GM21786 (cell line): ENCODE results near the gene EFNA2.

Source experiments
- ATAC-seq: cut with Tn5 transposase; IDR thresholded peaks from one replicate; pipeline ENCODE4 v1.9.1; 2021; ENCODE audit not compliant: unreplicated experiment

EFNA2 gene

DNA sequence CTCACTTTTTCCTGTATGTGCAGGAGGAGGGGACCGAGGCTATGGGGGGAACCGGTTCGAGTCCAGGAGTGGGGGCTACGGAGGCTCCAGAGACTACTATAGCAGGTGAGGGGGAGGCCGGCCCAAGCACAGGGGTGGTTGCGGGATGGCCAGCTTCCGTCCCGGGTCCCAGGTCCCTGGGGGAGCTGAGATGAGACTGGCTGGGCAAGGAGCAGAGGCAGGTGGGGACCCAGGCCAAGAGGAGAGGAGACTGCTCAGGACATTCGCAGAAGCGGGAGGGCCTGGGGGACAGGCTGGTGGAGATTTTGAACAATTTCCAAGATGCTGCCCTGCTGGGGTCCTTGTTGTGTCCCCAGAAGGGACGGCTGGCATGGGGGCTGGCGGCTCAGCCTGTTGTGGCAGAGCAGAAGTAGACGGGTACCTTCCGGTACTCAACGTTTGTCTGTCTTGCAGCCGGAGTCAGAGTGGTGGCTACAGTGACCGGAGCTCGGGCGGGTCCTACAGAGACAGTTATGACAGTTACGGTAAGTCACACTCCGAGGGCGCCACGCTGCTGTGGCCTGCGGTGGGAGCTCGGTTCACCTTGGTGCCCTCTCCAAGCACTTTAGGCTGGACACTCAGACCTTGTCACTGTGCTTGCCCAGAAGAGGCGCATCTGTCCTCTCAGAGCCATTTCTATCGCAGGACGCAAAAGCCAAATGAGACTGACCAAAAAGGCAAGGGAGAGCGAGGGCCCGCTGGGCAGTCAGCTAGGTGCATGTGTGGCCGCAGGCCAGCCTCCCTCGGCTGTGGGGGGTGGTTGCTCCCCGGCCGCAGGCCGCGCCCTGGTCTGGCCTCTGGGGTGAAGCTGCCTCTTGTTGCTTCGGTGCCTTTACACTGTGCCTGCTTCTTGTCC, 13.9 kb upstream of the EFNA2 start:
- no peak for ATAC-seq

DNA sequence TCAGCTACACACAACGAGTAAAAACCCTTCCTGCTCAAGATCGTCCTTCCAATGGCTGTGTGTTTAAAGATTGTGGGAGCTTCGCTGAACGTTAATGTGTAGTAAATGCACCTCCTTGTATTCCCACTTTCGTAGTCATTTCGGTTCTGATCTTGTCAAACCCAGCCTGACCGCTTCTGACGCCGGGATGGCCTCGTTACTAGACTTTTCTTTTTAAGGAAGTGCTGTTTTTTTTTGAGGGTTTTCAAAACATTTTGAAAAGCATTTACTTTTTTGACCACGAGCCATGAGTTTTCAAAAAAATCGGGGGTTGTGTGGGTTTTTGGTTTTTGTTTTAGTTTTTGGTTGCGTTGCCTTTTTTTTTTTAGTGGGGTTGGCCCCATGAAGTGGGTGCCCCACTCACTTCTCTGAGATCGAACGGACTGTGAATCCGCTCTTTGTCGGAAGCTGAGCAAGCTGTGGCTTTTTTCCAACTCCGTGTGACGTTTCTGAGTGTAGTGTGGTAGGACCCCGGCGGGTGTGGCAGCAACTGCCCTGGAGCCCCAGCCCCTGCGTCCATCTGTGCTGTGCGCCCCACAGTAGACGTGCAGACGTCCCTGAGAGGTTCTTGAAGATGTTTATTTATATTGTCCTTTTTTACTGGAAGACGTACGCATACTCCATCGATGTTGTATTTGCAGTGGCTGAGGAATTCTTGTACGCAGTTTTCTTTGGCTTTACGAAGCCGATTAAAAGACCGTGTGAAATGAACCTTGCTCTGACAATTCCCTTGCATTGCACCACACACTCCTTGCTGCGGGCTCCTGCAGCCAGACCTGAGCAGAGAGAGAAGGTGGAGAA, 13.0 kb upstream of the EFNA2 start:
- ATAC-seq, result no peak

DNA sequence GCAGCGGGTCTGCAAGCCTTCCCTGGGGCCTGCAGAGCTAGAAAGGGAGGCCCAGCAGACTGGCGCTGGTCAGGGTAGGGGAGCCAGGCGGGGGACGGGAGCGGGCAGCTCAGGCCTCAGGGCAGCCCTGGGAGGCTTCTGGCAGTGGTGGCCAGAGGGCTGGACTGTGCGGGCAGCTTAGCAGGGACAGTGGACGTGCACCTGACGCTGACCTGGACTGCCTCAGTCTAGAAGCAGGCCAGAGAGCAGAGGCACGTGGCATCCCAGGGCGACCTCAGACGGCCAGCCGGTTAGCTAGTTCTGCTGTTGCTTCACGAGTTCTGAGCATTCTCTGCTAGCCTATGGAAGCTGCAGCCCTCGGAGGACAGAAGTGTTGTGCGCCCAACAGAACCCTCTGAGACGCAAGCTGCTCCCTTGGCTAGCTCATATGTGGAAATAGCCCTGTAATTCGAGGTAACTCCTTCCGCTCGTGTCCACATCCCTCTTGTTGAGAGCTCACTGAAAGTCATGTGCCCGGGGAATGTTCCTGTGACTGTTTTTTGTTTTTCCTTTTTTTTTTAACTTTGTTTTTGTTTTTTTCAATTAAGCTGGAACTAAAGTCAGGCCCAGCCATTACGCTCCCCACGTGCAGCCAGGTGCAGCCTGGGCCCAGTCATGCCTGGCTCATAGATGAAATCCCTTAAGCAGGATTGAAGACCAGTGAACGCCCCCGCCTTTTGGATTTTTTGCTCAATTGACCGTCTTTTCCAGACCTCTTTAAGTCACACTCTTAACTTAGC, 12.2 kb upstream of the EFNA2 start:
- ATAC-seq, result no peak

DNA sequence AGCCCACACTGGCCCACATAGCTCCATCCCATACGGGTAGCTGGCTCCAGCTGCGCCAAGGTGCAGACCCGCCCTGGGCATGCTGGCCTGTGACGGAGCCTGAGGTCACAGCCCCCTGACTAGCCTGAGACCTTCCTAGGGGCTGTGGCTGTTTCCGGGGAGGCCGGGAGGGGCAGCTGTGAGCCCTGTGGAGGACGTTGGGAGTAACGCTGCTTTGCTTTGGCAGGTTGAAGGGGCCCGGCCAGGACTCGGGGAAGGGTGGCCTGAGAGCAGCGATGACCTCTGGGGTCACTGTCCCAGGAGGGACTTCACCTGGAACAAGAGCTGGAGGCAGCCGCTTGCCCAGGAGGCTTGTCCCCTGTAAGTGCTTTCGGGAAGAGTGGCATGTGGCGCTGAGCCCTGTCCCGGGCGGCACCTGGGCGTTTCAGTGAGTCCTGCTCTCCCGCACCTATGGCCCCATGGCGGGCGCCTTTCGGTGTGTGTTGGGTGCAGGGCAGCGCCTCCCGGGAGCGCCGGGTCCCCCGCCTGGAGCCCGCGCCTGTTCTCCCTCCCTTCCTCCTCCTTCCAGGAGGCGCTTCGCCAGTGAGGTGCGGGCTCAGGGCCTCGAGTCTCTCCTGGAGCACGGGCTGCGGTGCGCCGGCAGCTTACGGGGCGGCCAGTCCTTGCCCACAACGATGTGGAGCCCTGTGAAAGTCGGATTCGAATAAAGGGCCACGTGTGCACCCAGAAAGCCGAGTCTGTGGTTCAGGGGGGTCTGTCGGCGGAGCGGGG, 11.4 kb upstream of the EFNA2 start:
- no peak for ATAC-seq

DNA sequence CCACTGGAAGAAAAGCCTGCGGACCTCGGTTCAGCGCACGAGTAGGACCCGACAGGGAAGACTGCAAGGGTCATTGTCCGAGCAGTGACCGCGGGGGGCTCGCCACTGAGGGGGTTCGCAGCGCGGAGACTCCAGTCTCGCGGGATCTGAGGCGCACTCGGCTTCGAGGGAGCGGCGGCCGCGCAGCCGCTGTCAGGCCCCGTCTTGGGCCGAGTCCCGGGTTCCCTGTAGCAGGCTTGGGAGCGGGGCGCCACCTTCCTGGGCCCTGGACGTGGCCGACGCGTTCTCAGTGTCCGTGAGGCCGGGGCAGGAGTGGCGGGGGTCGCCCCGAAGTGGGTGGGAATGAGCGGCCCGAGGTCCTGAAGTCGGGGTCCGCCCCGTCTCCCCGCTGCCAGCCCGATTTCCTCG, 10.8 kb upstream of the EFNA2 start:
- ATAC-seq, result no peak

DNA sequence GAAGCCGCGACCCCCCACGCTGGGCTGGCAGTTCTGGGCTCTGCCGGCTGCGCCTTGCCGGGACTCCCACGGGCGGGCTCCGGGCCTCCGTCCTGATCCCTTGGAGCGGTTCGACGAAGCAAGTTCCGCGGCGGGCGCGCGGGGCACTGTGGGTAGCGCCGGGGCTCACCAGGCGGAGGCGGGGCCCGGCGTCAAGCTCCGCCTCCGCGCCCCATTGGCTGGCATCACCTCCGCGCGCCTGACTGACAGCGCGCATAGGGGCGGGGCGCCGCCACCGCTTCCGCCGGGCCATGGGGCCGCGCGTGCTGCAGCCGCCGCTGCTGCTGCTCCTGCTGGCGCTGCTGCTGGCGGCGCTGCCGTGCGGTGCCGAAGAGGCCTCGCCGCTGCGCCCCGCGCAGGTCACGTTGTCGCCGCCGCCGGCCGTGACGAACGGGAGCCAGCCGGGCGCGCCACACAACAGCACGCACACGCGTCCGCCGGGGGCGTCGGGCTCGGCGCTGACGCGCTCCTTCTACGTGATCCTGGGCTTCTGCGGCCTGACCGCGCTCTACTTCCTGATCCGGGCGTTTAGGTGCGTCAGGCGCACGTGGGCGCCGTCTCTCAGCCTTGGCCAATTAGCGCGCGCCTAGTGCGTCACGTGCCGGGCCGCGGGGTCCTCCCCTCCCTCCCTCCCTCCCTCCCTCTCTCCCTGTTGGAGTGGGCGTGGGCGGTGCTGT, 10.3 kb upstream of the EFNA2 start, which contains the start of gene FAM174C:
Gene FAM174C, plus strand, starts transcription at position 271 of the 716 bp plus-strand sequence. Its CDS starts 20 bp downstream, at position 291.
- peak; percentile 70 for ATAC-seq

DNA sequence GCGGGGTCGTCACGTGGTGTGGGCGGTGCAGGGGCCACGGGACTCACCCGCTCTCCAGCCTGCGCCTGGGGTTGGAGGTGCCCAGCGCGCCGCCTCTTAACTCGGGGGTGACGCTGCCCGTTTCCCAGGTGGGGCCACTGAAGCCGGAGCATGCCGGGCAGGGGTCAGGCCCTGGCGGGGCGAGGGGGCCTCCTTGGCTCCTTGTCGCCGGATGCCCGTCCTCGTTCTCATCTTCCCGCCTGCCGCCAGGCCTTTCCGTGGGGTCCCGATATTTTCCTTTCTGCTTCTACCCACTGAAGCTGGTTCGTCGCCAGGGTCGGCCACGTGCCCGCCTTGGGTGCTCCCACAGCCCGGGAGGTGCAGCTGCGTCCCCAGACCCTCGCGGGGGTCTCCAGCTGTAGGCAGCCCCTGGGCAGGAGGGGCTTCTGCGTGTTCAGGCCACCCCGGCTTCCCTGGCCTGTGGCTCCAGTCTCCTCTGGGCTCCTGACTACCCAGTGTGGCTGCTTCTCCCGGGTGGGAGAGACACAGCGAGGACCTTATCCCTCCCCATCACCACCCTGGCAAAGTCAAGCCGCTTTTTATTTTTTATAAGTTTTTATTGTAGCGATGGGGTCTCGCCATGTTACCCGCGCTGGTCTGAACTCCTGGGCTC, 9.6 kb upstream of the EFNA2 start:
- ATAC-seq, result no peak

DNA sequence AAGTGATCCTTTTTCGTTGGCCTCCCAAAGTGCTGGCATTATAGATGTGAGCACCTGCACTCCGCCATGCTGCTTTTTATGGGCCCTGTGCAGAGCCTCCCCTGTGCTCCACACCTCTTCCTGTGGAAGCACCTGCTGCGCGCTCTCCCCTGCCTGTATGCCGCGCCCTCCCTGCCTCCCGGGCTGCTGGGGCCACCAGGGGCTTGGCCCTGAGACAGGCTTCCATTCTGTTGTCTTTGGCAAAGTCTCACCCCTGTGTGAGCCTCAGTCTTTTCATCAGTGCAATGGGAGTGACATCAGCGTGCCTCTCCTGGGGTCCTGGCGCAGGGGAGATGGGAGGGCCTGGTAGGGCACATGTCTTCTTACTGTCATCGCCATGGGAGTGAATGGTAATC, 9.0 kb upstream of the EFNA2 start:
- ATAC-seq, result no peak

DNA sequence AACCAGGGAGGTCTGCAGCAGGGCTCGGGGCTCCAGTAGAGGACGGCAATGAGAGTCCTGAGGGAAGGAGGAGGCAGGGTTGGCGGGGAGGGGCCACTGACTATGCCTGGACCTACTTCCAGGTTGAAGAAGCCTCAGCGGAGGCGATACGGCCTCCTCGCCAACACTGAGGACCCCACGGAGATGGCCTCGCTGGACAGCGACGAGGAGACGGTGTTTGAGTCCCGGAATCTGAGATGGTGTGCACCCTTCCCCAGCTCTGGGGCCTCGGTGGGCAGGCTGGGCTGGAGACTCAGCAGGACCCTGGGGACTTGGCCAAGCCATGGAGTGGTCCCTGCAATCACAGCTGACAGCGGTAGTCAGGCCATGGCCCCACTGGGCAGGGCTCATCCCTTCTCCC, 8.6 kb upstream of the EFNA2 start:
- ATAC-seq, result no peak

DNA sequence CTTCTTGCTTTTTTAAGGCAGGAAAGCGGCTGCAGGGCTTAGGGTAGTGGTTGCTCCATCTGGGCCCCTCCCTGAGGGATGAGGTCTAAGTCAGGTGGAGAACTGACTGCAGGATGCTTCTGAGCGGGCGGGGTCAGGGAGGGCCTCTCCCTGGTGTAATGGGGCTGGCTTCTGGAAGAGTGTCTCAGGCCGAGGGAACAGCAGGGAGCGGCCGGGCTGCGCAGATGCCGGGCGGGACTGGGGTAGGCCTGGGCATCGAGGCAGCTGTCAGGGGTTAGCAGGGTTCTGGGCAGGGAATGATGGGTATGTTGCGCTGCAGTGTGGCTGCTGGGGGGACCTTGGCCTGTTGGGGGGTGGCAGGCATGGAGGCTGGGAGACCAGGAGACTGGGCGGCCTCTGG, 7.6 kb upstream of the EFNA2 start:
- no peak for ATAC-seq

DNA sequence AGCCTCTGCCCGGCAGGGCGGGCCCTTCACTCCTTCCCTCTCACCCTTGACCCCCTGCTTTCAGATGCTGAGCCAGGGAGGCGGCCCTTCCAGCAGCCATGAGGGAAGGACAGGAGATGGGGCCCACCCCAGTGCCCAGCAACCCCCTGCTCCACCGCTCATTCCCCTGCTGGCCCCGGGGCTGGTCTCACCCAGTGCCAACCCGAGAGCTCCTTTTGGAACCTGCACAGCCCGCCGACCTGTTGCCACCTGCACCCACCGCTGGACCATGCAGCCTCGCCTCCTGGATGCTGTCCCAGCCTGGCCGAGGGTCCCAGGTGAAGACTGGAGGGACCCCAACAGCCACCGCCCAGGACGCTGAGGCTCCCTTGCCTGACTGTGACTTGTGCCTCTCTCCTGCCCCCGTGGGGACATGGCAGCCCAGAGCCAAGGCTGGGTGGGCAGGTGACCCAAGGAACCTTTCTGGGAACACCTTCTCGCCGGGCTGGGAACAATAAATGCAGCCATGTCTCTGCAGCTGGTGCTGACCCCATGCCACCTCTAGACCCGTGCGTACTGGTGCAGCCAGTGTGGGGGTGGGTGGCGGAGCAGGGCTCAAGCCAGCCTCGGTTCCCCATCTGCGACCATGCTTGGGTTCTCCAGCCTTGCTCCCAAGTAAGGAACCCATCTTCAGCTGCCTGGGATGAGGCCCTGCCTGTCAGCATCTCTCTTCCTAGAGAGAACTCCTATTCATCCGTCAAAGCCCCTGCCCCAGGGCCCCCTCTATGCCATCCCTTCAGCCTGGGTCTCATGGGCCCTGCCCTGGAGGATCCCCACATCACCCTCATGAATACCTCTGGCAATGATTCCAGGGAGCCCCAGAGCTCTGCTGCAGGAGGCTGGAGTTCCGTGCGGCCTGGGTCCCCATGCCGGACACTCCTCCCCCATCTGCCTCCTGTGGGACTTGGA, 6.7 kb upstream of the EFNA2 start:
- no peak for ATAC-seq

DNA sequence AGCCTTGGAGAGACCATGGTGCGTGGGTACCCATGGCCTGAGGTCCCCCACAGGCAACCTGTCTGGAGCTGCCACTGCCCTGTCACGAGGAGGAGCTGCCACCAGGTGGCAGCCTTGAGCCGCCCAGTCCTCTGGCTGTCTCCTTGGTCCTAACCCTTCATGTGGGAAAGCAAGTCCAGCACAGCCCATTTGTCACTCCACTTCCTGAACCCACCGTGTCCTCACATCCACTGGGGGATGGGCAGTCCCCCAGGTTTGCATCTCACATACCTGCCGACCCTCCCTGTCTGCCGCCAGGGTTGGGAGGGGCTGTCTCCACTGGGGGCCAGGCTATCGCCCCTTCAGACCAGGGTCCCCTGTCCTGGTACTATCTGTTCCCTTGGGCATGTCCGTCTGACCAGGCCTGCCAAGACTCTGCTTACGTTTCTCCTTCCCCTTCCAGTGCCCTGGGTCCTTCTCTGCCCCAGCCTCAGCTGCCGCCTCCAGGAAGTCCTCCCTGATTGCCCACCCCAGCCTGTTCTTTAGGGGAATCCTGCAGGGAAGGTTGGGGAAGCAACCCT, 5.8 kb upstream of the EFNA2 start:
- ATAC-seq, result no peak

DNA sequence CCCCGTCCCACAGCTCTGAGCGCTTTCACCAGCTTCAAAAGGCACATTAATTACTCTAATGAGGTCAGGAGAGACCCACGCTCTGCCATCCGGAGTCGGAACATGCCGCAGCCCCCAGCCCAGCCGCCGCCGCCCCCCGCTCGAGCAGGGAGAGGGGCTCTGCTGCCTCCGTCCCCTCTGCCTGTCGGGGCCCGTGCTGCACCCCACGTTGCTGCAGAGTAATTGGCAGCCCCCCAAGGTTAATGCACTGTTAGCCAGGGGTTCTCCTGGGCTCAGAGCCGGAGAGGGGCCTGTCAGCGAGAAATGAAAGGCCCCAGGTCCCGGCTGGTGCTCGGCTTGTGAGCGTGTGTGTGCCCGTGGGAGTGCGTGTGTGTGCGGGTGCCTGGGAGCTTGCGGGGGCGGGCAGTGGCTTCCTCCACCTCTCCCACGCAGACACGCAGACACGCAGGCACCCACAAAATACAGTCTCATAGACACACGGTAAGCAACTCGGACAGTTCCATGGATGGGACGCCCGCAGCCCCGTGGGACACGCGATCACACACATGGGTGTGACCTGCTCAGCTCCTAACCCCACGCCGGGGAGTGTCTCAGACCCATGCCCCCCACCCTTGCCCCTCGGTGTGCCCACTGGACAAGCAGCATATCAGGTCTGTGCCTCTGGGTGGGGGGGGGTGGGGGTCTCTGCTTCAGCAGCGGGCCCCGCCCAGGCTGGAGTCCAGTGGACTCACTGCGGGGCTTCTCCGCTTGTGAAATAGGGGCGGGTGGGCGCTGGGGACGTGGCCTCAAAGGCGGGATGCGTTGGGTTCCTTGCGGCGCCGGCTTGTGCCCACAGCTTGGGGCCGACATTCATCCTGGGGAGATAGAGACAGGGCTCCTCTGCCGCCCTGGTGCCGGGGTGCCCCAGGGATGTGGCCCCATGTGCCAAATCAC, 4.8 kb upstream of the EFNA2 start:
- ATAC-seq, result no peak

DNA sequence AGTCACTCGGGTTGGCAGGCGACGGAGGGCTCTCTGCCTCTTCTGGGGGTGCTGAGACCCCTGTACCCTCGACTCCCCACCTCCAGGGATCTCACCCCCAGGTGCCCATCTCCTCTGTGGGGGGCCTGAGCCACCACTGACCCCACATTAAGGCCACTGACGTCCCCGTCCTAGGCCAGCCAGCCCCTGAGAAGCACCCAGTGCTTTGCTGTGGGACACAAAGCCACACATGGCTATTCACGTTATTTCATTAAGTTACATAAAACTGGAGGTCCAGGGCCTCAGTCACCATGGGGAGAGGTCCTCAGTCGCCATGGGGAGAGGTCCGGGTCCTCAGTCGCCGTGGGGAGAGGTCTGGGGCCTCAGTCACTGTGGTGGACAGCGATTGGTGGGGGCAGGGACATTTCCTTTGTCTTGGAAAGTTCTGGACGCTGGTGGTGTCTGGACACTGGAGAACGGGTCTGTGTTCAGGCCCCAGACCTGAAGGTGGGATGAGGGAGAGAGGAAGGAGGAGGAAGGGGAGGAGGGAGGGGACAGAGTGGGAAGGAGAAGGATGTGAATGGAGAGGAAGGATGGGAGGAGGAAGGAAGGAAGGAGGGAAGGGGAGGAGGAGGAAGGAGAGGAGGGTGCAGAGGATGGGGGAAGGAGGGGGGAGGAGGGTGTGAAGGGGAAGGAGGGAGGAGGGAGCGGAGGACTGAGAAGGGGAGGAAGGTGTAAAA, 3.9 kb upstream of the EFNA2 start:
- no peak for ATAC-seq

DNA sequence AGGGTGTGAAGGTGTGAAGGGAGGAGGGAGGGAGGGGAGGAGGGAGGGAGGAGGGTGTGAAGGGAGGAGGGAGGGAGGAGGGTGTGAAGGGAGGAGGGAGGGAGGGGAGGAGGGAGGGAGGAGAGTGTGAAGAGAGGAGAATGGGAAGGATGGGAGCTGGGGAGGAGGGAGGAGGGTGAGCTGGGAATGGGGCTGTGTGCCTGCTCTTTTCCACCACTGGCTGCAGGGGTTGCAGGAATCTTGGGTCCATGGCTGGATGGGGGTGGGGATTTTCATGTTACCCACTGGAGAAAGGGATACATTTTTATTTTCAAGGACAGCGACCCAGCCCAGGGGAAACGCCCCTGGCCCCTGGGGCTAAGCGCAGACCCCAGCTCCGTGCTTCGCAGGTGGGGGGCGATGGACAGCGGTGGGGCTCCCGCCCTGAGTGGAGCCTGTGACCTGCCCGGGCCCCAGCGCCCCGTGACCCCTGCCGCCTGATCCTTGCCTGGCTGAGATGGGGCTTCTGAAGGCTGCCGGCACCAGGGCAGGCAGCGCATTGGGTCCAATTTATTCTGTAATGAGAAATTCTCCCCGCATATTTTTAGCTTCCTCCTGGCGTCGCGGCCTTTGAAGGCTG, 3.0 kb upstream of the EFNA2 start:
- no peak for ATAC-seq
